Measurements from ENCODE around the gene GDPD3. TPM values are rescaled to one million over a fixed set of nuclear protein-coding genes. Genes with fewer than 3 reads are reported as not detected.

Gene GDPD3
- total RNA-seq, 6 donors from 2014 or later: 1.1 to 17.8 (median 5.4) TPM

DNA sequence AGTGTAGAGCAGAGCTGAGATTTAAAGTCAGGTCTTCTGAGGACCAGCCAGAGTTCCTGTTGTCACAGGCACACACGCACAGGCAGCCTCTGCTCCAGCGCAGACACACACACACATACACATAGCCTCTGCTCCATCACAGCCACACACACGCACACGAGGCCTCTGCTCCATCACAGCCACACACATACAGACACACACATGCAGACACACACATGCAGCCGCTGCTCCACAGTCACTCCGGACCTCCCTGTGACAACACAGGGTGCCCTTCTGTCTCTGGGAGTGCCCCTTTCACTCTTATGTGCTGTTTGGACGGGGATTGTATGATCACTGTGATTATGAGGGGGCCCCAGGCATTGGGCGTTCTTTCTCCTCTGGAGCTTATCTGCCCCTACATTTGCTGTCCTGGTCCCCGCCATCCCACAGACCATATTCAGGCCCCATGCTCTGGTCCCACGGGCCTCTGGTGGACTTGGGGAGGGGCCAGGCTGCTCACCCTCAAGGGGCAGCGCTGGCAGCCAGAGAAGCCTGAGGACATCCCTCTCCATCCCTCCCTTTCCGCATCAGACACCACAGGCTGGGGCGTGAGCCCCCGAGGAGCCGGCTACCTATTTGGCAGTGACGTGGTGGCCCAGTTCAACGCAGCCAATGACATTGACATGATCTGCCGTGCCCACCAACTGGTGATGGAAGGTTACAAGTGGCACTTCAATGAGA is 29.1 kb downstream of the GDPD3 start:
- DNase-seq (no peak), ATAC-seq (ENCODE audit: low FRiP score in 2 of 2) (no peak)
- no peak overlapping the region for H3K27ac ChIP-seq
- peaks cover 16 to 62% (median 59%) of the 10 kb centered on the region in 4 donors for H3K36me3 ChIP-seq
- no peaks in the 10 kb centered on the region for H3K4me1 ChIP-seq
- no peak overlapping the region for H3K4me3 ChIP-seq
- no peaks in the 10 kb centered on the region for H3K27me3 ChIP-seq
- 92% methylated on average over 9 to 18 of the region's 18 CpGs for WGBS, 2 donors
- H3K9me3 ChIP-seq: no peaks in the 10 kb centered on the region
- TF ChIP-seq POLR2AphosphoS5 (IDR thresholded peaks at IDR 0.05) (no peak), EP300 (IDR thresholded peaks at IDR 0.05) (no peak), POLR2A (IDR thresholded peaks at IDR 0.05) (no peak)
- TF ChIP-seq, protein P1, sequence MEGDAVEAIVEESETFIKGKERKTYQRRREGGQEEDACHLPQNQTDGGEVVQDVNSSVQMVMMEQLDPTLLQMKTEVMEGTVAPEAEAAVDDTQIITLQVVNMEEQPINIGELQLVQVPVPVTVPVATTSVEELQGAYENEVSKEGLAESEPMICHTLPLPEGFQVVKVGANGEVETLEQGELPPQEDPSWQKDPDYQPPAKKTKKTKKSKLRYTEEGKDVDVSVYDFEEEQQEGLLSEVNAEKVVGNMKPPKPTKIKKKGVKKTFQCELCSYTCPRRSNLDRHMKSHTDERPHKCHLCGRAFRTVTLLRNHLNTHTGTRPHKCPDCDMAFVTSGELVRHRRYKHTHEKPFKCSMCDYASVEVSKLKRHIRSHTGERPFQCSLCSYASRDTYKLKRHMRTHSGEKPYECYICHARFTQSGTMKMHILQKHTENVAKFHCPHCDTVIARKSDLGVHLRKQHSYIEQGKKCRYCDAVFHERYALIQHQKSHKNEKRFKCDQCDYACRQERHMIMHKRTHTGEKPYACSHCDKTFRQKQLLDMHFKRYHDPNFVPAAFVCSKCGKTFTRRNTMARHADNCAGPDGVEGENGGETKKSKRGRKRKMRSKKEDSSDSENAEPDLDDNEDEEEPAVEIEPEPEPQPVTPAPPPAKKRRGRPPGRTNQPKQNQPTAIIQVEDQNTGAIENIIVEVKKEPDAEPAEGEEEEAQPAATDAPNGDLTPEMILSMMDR (IDR thresholded peaks at IDR 0.05): no peak

DNA sequence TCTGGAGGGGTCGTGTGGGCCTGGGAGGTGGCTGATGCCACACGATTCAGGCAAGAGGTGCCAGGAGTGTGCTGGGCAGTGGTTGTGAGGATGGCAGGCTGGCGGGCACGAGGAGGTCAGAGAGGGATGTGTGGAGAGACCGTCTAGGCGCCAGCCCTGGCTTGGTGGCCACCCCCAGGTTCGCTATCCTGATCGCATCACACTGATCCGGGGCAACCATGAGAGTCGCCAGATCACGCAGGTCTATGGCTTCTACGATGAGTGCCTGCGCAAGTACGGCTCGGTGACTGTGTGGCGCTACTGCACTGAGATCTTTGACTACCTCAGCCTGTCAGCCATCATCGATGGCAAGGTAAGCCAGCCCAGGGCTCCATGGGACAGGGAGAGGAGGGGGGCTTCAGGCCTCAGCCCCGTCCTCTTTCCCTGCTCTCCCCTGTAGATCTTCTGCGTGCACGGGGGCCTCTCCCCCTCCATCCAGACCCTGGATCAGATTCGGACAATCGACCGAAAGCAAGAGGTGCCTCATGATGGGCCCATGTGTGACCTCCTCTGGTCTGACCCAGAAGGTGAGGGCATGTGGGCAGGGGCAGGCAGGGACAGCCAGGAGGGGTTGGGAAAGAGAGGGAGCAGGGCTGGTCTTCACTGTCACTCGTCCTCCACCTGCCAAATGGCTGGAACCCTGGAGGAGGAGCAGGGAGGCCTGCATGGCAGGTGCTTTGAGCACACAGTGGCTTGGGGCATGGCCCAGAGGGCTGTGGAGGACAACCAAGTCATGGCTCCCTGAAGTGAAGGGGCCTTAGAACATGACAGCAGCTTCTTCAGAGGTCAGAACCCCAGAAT is 29.9 kb downstream of the GDPD3 start:
- TF ChIP-seq, protein P1 (IDR thresholded peaks at IDR 0.05): no peak
- TF ChIP-seq POLR2A (IDR thresholded peaks at IDR 0.05): no peak
- no peak for TF ChIP-seq POLR2AphosphoS5 (IDR thresholded peaks at IDR 0.05)
- no peak for TF ChIP-seq EP300 (IDR thresholded peaks at IDR 0.05)
- WGBS, 2 donors: 92 to 93% methylated on average over 12 to 24 of the region's 24 CpGs
- ATAC-seq (ENCODE audit: low FRiP score in 2 of 2): no peak
- H3K36me3 ChIP-seq: peaks cover 16 to 70% (median 68%) of the 10 kb centered on the region in 4 donors
- no peaks in the 10 kb centered on the region for H3K27me3 ChIP-seq
- H3K4me1 ChIP-seq: peaks cover 0 to 6% (median under 1%) of the 10 kb centered on the region in 4 donors
- H3K9me3 ChIP-seq: no peaks in the 10 kb centered on the region
- no peak overlapping the region for H3K4me3 ChIP-seq
- no peak overlapping the region for H3K27ac ChIP-seq
- peak in 1 of 2 donors; percentile 48 for DNase-seq

DNA sequence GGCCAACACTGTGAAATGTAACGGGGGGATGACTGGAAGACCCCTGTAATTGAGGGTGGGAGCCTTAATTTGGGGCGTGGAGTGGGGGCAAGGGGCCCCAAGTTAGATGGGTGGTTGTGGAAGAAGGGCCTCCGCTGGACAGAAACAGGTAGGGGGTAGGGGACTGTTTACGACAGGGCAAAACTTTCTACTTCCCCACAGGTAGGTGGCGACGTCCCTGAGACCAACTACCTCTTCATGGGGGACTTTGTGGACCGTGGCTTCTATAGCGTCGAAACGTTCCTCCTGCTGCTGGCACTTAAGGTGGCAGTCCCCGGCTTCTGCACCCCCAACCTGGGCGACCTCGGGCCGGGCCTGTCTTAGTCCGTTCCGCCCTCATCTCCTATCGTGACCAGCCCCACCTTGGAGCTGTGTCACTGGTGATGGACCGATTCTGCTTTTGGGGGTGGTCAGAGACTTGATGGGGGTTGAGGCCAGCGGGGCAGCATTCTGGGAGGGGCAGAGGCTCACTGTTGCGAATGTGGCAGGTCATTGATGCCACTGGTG is 30.7 kb downstream of the GDPD3 start:
- Histone ChIP-seq H3K36me3 (peaks cover 16 to 77% (median 72%) of the 10 kb centered on the region in 4 donors), H3K4me1 (peaks cover 1 to 14% (median 7%) of the 10 kb centered on the region in 4 donors), H3K27ac (no peak overlapping the region), H3K27me3 (no peaks in the 10 kb centered on the region), H3K4me3 (no peak overlapping the region), H3K9me3 (no peaks in the 10 kb centered on the region)
- ATAC-seq (ENCODE audit: low FRiP score in 2 of 2) (no peak), DNase-seq (peak in 1 of 2 donors; percentile 64)
- TF ChIP-seq, protein P1 (IDR thresholded peaks at IDR 0.05): no peak
- no peak for TF ChIP-seq EP300 (IDR thresholded peaks at IDR 0.05)
- TF ChIP-seq POLR2AphosphoS5 (IDR thresholded peaks at IDR 0.05): no peak
- no peak for TF ChIP-seq POLR2A (IDR thresholded peaks at IDR 0.05)
- WGBS, 2 donors: 87 to 89% methylated on average over 20 of the region's 20 CpGs

DNA sequence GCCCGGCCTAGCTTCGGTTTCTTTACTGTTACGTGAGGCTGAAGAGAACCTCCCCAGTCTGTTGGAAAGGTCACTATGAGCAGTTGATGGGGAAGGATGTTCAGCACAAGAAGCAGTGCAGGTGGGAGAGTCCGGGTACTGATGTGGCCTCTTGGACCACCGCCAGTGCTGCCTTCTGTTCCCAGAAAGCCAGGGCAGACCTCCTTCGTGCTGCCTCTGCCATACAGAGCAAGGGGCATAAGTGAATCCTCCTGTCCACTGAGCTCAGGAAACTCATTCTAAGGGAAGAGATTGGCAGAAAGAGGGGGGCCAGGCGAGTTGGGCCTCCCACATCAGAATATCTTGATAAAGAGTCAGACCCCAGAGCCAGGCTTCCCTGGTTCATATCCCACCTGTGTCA is 33.9 kb downstream of the GDPD3 start:
- Histone ChIP-seq H3K27me3 (no peaks in the 10 kb centered on the region), H3K4me1 (peaks cover 20 to 38% (median 28%) of the 10 kb centered on the region in 4 donors), H3K36me3 (peaks cover 16 to 69% (median 61%) of the 10 kb centered on the region in 4 donors), H3K9me3 (no peaks in the 10 kb centered on the region), H3K27ac (no peak overlapping the region), H3K4me3 (no peak overlapping the region)
- 91 to 94% methylated on average over 7 of the region's 7 CpGs for WGBS, 2 donors
- TF ChIP-seq POLR2A (IDR thresholded peaks at IDR 0.05) (no peak), POLR2AphosphoS5 (IDR thresholded peaks at IDR 0.05) (no peak), EP300 (IDR thresholded peaks at IDR 0.05) (no peak)
- TF ChIP-seq, protein P1 (IDR thresholded peaks at IDR 0.05): no peak
- ATAC-seq (ENCODE audit: low FRiP score in 2 of 2): no peak
- DNase-seq: no peak
